HuH-7.5 (cell line): ENCODE results near the gene IRAK4.

Experiments used
- DNase-seq: peaks from one replicate; pipeline ENCODE4 v3.0.0; 2011; ENCODE audit warnings: low spot score

IRAK4 gene

DNA sequence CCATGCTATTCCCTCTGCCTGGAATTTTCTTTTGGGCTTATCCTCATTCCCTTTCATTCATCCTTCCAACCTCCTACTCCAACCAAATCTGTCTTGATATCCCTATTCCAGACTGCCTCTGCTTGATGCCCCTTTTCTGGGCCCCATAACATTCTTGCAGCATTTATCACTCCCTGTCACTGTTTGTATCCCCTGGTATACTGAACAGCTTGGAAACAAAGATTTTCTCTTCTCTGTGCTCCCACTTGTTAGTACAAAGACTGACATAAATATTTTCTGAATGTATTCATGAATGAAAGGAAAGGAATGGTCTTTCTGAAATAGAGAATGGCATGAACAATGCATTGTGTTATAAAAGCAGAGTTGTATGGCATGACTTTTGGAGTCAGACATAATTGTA is 7.5 kb downstream of the IRAK4 start:
- DNase-seq: no peak

DNA sequence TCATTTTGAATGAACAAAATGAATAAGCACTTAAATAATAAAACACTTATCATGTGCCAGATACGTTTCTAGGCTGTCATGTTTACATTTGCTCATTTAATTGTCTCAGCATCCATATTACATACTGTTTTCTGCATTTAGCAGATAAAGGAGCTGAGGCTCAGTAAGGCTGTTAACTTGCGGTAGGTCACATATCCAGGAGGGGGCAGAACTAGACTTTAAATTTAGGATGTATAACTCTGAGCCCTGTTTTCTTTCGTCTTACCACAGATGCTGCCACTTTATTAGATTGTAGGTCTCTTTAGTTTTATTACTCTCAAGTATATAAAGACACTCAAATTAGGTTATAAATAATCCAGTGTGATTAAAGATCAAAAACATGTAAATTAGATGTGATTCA is 17.7 kb downstream of the IRAK4 start:
- DNase-seq: peak; percentile 32

DNA sequence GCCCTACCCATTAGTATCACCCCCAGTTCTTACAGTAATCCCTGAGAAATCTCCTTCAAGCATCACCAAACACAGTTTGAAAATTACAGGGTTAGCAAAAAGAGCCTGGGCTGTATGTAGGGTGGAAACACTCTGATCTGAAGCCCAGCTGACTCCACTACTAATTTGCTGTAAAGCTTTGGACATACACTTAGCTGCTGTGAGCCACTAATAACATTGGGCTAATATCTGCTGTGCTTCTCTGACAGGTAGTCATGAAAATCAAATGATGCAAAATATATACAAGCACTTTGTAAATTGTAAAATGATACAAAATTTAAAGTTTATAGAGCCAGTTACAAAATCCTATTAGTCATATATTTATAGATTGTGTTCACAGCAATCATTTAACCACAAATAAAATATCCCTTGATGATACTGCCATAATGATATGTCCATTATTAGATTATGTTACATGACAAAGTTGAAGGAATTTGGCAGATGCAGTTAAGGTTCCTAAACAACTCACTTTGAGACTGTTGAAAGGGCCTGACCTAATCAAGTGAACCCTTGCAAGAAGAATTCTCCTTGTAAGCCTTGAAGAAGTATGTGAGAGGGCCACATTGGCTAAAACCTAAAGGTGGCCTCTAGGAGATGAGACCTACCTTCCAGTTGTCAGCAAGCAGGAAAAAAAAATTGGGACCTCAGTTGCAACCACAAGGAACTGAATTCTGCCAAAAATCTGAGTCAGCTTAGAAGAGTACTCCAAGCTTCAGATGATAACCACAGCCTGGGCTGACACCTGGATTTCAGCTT is 28.3 kb downstream of the IRAK4 start:
- DNase-seq: no peak

DNA sequence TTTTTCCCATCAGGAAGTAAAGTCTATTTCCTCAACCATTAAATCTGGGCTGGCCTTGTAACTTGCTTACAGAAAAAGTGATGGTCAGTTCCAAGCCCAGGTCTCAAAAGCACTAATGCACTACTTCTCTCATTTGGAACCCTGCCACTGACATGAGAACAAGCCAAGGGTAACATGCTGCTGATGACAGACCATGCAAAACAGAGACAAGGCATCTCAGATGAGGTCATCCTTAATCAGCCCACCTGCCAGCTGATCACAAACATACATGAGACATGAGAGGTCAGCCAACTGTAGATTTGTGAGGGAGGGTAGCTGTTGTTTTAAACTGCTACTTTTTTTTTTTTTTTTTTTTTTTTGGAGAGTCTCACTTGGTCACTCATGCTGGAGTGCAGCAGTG is 31.2 kb downstream of the IRAK4 start:
- DNase-seq: no peak

DNA sequence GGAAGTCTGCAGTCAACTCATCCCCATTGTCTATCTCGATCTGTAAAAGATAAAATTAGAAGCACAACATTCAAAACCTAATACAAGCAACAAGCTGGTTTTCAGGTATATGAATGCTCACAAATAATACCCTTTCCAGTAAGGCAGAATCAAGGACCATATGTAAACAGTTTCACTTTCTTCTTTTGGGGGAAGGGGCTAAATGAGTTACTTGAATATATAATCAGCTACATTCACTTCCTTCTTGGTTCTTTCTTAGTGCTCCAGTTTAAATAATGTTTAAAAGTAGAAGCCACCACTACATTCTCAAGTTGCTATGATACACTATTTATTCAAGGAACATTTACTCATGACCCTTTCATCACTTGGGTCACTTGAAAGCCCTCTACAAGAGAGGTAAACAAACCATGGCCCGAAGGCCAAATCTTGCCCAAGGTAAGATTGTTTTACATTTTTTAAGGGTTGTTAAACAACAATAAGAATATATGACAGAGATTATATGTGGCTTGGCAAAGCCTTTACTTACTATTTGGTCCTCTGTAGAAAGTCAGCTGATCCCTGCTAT is 37.0 kb downstream of the IRAK4 start:
- peak; percentile 23 for DNase-seq

DNA sequence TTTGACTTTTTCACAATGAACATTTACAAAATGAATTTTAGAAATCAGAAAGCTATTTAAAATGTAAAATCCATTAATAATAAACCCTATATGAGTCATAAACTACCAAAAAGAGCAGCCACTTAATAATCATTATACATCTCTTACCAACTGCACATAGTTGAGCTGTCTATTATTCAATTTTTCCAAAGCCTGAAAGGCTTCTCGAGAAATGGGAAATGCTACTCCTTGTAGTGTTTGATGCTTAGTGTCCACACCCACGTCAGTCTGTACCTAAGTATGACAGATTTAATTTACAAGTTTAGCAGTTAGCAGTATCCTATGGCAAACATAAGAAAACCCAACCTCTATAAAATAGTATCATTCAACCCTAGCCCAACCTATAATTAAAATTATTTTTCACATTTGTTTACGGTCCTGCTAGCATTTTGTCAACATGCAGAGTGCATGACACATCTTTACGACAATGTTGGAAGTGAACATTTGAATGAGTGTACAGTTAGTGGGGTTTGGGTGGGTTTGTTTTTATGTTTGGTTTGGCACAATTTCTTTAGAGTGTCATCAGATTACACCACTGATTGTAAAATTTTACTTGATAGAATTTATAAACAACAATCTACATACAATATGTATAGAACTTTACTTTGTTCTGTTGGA is 38.9 kb downstream of the IRAK4 start:
- DNase-seq: no peak

DNA sequence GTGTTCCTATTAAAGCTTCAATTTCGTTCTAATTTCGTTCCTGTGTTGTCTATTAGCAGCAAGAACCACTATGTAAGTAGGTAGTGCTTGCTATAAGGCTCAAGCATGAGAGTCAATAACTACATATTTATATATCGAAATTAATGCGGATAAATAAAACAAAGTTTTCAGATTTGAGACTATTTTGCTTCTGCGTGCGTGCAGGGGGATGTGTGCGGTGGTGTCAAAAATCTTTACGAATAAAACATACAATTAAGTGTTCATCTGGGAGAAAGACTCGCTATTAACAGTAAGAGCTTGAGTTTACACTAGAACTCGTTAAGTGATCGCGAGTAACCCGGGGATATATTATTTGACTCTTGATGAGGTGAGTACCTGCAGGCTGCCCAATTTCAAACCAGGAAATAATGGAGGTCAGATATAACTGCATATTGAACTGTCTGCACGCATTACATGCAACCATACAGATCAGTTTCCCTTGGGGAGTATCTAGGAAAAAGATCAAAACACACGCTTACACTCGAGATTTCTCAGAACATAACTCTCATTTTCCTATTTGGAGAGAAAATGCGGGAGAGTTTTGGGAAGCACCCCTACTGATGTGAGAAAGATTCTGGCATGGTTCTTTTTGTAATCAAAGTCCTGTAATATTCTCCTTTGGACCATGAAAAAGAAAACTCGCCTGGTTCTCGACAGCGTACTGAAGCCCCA is 46.6 kb downstream of the IRAK4 start:
- peak; percentile 19 for DNase-seq

DNA sequence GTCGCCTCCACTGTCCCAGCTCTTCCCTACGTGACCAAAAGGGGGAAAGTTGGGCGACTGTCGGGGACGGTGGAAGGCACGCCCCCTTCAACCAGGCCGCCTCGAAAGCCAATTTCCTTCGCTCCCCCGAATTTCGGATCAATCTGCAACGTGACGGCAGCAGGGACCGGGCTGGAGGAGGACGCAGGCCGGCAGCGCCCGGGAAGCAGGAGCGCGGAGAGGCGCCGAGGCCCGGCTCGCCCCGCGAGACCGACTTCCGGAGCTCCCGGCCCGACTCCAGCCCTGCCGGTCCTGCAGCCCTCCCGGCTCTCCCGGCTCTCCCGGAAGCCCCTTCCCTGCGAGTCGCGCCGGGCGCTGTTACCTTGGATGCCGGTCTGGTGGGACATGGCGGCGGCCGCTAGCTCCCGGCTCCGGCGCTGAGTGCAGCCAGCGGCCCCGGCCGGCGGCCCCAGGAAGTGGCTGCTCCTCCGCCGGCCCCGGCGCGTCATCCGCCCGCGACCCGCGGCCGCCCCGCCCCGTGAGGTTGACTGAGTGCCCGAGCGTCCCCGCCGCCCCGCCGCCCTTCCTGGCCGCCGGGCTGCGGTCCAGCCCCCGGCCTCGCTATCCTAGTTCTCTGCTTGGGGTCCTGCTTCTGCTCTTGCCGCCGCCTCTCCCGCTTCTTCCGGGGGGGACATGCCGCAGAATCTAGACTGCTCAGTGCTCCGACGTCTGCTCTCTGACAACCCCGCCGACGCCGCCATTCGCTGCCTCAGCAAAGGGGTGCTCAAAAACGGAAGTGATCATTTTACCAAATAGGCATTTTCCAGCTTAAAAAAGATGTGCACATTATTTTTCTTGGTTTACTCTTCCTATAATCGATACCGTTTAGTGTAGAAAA is 47.3 kb downstream of the IRAK4 start, which contains the start of gene TWF1:
Gene TWF1, minus strand, starts transcription at position 458 of the 877 bp plus-strand sequence. Its CDS starts 72 bp downstream, at position 386.
- peak; percentile 65 for DNase-seq

DNA sequence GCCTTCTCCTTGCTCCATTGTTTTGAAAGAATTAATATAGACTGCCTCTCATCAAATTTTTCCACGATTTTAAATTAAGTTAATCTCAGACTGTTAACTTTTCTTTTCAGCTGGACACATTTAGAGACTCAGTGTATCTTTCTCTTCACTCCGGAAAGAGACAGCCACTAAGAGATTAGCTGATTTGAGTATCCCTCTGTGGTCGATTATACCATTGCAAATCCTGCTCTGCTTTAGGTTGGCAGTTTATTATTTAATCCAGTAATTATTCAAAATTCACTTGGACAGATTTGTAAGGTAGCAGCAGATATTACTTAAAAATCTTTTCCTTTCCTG is 48.0 kb downstream of the IRAK4 start:
- DNase-seq: no peak

DNA sequence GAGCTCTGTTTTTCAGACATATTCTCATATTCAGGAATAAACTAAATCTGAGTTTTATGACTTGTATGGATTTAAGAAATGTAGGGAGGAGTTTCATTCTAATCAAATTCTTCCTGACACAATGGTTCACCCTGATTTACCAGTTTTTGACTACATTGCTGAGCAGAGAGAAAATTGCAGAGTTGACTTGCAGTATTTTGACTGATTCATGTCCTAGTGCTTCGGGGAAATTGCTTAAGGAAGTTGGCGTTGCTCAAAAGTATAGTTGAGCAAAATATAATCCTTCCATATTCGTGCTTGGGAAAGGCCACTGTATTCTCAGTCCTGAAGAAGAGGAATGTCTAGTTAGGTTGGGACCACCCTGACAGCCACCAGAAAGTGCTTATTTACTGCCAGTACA is 48.6 kb downstream of the IRAK4 start:
- no peak for DNase-seq

DNA sequence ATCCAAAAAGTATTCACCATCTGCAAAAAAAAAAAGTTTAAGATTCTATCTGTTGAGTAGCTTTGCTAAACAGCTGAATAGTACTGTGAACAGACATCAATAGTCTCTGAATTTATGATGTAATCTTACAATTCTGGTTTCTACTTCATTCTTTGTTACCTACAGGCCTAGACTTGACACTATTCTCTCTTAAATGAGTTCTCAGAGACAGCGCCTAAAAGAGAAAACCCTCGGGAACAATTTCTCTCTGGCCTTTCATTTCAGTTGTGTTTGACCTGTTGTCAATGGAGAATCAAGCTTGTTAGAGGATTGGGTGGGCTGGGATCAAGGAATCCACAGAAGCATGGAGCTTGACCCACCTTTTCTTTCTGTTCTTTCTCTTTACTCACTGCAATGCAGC is 53.3 kb downstream of the IRAK4 start:
- DNase-seq: no peak

DNA sequence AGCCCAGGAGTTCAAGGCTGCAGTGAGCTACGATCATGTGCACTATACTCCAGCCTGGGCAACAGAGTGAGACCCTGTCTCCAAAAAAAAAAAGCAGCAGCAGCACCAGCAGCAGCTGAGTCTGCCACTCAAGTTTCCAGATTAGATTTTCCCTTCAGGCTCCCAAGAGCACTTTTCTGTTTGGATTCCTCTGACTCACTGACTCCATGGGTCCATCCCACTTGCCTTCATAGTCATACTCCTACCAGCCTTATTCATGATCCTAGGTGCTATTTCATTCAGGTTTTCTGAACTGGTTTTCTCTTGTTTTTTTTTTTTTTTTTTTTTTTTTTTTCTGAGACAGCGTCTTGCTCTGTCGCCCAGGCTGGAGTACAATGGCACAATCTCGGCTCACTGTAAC is 54.2 kb downstream of the IRAK4 start:
- no peak for DNase-seq

DNA sequence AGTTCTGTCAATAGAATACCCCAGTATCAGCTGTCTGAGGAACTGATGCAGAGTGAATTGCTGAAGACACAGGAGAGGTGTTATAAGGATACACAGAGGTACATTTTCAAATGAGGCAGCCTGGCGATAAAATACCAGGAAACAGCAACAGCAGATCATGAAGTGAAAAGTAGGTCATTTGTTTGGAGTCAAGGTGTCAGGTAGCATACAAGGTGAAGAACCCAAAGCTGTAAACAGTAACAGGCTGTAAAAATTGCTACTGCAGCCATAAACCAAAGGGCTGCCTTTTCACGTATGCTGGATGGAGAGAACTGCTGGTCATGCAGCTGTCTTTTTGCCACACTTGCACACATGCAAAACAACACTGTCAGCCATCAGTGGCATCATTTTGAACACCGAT is 56.7 kb downstream of the IRAK4 start:
- no peak for DNase-seq

DNA sequence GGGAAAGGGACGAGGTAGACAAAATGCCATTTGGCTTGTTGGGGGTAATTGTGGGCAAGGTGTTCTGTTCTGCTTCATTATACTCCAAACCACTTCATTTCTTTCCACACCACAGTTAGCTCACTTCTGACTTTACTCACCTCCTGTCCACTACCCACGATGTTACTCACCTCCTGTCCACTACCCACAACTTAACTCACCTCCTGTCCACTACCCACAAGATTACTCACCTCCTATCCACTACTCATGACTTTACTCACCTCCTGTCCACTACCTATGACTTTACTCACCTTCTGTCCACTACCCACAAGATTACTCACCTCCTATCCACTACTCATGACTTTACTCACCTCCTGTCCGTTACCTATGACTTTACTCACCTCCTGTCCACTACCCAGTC is 57.4 kb downstream of the IRAK4 start:
- no peak for DNase-seq

DNA sequence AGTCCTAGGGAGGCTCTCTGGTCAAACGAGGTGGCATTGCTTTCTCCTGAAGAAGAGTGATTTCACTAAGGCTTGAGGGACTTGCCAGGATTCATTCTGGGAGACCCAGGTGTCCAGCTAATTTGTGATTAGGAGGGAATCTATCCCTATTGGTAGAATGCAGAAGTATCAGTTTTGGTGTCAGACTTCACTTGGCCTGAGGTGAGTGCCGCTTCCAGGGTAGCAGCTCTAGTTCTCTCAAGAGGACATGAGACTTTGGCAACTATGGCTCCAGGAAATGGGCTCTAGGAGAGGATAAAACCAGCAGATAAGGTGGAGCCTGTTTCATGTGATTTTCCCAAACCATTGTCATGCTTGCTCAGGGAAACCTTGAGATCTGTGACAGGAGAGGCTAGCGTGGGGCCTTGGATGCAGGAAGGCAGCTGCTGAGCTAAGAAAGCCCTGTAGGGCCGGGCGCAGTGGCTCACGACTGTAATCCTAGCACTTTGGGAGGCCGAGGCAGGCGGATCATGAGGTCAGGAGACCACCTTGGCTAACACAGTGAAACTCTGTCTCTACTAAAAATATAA is 65.5 kb downstream of the IRAK4 start:
- no peak for DNase-seq

DNA sequence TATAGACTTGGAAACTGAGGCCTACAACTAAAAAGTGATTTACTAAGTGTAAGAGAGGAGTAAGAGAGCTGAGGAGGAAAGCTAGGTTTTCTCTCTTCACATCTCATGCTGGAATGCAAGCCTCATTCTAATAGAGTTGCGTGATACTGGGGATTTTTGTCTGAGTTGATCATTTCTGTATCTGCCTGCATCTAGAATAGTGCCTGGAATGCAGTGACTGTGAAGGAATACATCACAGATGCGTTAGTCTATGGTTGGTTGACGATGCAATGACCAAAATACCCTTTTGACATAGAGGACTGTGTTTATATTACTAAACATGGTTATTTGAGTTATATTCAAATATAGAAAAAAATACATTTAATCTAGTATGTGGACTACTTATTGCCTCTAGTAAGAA is 67.9 kb downstream of the IRAK4 start:
- DNase-seq: no peak

DNA sequence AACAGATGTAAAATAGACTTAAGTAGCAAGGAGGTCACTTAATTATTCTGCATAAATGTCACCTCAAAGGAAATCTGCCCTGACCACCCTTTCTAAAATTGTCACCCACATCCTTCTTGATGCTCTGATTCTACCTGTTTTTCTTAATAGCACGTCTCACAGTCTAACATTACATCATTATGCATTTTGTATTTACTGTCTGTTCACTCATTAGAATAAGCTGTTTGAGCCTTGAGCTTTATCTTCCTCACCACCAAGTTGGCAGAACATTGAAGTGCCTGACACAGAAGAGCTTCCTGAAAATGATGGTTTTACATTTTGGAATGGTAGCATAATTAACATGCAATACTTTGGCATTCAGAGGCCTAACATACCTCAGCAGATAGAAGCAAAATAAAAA is 68.3 kb downstream of the IRAK4 start:
- no peak for DNase-seq

DNA sequence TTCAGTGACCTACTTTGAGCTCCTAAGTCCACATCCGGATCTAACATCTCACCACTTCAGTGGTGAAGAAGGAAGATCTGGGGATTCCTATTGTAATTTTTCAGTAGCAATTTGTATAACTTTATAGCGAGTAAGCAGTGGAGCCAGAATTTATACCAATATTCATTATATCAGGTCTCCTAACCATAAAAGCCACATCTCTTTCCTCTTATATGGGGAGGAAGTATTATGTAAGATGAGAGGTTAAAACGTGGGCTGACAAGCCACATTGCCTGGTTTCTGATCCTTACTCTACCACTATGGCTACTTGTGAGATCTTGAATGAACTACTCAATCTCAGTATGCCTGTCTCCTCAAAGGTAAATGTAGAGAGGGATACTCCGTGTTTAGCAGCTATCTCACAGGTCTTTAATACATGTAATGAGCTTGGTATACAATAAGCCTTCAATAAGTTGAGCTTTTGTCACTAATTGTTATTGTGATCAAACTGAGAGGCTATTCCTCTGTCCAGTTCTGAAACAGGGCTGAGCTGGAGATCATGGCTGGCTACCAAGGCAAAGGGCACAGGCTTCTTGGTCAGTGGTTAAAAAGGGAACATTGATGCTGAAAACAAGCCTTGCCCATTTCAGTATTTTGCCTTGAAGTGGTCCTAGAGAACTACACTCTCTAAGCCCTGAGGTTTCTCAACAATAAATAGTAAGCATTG is 73.9 kb downstream of the IRAK4 start:
- DNase-seq: no peak

DNA sequence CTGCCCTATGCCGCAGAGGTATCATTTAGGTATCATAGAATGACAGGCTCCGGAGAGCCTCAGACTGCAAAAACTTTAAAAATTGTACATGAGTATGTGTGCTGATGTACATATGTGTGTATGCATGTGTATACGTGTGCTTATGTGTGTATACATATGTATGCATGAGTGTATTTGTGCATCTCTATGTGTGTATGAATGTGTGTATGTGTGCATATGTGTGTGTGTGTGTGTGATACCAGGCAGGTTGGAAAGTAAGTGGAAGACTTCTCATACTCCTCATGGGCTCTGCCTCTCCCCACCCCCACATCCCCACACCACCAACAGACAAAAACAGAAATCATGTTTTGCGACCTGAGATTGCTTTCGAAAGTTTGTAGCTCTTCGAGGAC is 76.5 kb downstream of the IRAK4 start:
- no peak for DNase-seq

DNA sequence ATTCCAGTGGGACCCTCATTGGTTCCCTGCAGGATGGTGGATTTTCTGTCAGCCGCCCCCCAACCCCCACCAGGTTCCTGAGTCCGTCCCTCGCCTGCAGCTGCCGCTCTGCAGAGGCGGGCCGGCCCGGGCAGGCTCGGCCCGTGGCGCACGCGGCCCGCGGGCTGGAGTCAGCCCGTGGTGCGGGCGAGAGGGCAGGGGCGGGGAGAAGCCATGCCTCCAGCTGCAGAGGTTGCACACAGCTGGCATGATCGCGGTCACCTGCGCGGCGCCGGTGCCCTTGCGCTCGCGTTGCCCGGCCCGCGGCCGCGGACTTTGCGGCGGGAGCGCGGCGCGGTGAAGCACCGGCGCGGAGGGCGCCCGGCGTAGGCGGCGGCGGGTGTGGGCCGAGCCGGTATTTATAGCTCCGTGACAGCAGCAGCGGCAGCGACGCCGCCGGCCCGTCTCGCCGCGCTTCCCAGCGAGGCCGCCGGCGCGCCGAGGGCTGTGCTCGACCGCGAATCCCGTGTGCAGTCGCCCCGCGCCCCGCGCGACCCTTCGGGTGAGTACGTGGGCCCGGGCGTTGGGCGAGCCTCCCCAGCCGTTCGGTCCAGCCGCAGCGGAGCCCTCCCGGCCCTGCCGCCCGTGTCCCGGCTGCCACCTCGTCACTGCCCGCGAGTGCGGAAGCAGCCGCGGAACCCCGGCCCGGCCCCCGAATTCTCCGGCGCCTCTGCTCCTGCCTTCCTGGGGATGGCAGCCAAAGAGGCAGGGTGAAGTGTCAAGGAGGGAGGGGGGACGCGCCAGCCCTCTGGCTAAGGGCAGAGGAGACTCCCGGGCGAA is 77.1 kb downstream of the IRAK4 start, which contains the start of gene TMEM117:
Gene TMEM117, plus strand, starts transcription at position 426 of the 819 bp plus-strand sequence.
- peak; percentile 50 for DNase-seq
